Measurements from ENCODE around the gene TMEM178A.

Gene TMEM178A

DNA sequence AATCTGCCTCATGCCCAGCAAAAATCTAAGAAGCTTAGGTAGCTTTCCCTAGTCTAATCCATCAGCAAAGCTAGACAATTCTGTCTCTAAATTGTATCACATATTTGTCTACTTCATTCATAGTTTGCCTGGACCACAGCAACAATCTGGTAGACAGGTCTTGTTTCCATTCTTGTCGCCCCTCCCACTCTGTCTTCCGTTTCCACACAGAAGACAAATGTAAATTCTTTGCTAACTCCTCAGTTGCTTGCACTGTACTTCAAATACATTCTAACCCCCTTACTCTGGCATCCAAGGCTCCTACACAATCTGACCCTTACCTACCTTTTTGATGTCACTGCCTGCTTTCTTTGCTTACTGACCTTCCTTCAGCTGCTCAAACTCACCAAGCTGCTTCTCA is 73.2 kb downstream of the TMEM178A start:
- TF ChIP-seq EP300 (IDR thresholded peaks at IDR 0.05; ENCODE audit: borderline replicate concordance) (no peak), TAF1 (IDR thresholded peaks at IDR 0.05; ENCODE audit: low read depth) (no peak), EGR1 (IDR thresholded peaks at IDR 0.05) (no peak), FOXM1 (IDR thresholded peaks at IDR 0.05; ENCODE audit: borderline replicate concordance, low read depth) (no peak), ZBTB7A (IDR thresholded peaks at IDR 0.05; ENCODE audit: low read depth) (no peak), CEBPB (IDR thresholded peaks at IDR 0.05) (no peak), CREB1 (IDR thresholded peaks at IDR 0.05; ENCODE audit: low read depth) (no peak), NFIC (IDR thresholded peaks at IDR 0.05) (no peak)
- TF ChIP-seq, protein P1, sequence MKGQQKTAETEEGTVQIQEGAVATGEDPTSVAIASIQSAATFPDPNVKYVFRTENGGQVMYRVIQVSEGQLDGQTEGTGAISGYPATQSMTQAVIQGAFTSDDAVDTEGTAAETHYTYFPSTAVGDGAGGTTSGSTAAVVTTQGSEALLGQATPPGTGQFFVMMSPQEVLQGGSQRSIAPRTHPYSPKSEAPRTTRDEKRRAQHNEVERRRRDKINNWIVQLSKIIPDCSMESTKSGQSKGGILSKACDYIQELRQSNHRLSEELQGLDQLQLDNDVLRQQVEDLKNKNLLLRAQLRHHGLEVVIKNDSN (IDR thresholded peaks at IDR 0.05) = no peak
- TF ChIP-seq, protein P2, sequence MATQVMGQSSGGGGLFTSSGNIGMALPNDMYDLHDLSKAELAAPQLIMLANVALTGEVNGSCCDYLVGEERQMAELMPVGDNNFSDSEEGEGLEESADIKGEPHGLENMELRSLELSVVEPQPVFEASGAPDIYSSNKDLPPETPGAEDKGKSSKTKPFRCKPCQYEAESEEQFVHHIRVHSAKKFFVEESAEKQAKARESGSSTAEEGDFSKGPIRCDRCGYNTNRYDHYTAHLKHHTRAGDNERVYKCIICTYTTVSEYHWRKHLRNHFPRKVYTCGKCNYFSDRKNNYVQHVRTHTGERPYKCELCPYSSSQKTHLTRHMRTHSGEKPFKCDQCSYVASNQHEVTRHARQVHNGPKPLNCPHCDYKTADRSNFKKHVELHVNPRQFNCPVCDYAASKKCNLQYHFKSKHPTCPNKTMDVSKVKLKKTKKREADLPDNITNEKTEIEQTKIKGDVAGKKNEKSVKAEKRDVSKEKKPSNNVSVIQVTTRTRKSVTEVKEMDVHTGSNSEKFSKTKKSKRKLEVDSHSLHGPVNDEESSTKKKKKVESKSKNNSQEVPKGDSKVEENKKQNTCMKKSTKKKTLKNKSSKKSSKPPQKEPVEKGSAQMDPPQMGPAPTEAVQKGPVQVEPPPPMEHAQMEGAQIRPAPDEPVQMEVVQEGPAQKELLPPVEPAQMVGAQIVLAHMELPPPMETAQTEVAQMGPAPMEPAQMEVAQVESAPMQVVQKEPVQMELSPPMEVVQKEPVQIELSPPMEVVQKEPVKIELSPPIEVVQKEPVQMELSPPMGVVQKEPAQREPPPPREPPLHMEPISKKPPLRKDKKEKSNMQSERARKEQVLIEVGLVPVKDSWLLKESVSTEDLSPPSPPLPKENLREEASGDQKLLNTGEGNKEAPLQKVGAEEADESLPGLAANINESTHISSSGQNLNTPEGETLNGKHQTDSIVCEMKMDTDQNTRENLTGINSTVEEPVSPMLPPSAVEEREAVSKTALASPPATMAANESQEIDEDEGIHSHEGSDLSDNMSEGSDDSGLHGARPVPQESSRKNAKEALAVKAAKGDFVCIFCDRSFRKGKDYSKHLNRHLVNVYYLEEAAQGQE (IDR thresholded peaks at IDR 0.05; ENCODE audit: low read depth) = no peak

DNA sequence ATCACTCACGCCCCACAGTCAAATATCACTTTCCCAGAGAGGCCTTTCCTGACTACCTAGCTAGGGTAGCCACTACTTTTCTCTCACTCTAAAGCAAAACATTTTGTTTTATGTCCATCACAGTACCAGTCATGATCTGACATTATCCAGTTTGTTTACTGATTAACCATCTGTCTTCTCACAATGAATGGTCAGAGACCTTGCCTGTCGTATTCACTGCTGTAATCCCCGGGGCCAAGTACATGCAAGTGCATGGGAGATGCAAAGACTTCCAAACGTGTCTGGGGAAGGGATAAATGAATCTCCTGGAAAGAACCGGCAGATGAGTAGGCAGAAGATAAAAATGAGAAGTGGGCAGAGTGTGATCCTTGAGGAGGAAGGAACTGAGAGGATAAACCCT is 73.7 kb downstream of the TMEM178A start:
- TF ChIP-seq EP300 (IDR thresholded peaks at IDR 0.05; ENCODE audit: borderline replicate concordance) (no peak), ZBTB7A (IDR thresholded peaks at IDR 0.05; ENCODE audit: low read depth) (no peak)

DNA sequence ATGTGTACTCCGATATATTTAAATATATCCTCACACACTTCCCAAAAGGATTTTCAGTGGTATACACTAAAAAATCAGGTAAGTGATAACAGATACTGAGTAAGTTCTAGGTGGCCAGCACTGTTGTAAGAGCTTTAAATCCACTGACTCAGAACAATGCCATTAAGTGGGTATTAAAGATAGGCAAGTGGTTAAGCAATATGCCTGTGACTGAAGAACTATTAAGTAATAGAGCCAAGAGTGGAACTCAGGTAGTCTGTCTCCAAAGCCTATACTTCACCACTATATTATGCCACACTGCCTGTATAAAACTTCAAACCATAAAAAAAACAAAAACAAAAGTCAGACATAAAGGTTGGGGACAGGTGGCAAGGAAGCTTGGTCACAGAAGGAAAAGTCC is 76.2 kb downstream of the TMEM178A start:
- TF ChIP-seq, protein P3, sequence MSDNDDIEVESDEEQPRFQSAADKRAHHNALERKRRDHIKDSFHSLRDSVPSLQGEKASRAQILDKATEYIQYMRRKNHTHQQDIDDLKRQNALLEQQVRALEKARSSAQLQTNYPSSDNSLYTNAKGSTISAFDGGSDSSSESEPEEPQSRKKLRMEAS (IDR thresholded peaks at IDR 0.05) = no peak
- no peak for TF ChIP-seq TEAD4 (IDR thresholded peaks at IDR 0.05)
- no peak for TF ChIP-seq RAD21 (IDR thresholded peaks at IDR 0.05; ENCODE audit: low read depth)
- no peak for TF ChIP-seq TAF1 (IDR thresholded peaks at IDR 0.05; ENCODE audit: low read depth)
- no peak for TF ChIP-seq ZBTB7A (IDR thresholded peaks at IDR 0.05; ENCODE audit: low read depth)
- no peak for TF ChIP-seq NFIC (IDR thresholded peaks at IDR 0.05)
- no peak for TF ChIP-seq CREB1 (IDR thresholded peaks at IDR 0.05; ENCODE audit: low read depth)
- no peak for TF ChIP-seq YY1 (IDR thresholded peaks at IDR 0.05; ENCODE audit: low read depth)
- no peak for TF ChIP-seq EP300 (IDR thresholded peaks at IDR 0.05; ENCODE audit: borderline replicate concordance)
- TF ChIP-seq, protein P2 (IDR thresholded peaks at IDR 0.05; ENCODE audit: low read depth) = no peak

DNA sequence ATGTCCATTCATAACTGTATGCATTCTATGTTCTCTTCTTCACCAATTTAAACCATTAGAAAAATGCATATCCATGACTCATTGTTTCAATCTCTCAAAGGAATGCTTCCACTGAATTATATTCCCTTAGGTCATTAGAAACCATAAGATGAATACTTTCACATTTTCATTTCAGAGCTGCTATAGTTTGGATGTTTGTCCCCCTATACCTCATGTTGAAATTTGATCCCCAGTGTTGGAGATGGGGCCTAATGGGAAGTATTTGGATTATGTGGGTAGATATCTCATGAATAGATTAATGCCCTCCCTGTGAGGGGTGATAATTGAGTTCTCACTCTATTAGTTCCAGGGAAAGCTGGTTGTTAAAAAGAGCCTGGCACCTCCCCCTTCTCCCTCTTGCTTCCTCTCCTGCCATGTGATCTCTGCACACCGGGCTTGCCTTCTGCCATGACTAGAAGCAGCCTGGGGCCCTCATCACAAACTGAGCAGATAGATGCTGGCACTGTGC is 77.6 kb downstream of the TMEM178A start:
- TF ChIP-seq YY1 (IDR thresholded peaks at IDR 0.05; ENCODE audit: low read depth) (no peak), NFIC (IDR thresholded peaks at IDR 0.05) (no peak), CEBPB (IDR thresholded peaks at IDR 0.05) (no peak), EGR1 (IDR thresholded peaks at IDR 0.05) (no peak), TEAD4 (IDR thresholded peaks at IDR 0.05) (no peak), FOXM1 (IDR thresholded peaks at IDR 0.05; ENCODE audit: borderline replicate concordance, low read depth) (no peak), TAF1 (IDR thresholded peaks at IDR 0.05; ENCODE audit: low read depth) (no peak), ZBTB7A (IDR thresholded peaks at IDR 0.05; ENCODE audit: low read depth) (no peak), TCF12 (IDR thresholded peaks at IDR 0.05; ENCODE audit: low read depth) (no peak)
- TF ChIP-seq, protein P2 (IDR thresholded peaks at IDR 0.05; ENCODE audit: low read depth) = no peak

DNA sequence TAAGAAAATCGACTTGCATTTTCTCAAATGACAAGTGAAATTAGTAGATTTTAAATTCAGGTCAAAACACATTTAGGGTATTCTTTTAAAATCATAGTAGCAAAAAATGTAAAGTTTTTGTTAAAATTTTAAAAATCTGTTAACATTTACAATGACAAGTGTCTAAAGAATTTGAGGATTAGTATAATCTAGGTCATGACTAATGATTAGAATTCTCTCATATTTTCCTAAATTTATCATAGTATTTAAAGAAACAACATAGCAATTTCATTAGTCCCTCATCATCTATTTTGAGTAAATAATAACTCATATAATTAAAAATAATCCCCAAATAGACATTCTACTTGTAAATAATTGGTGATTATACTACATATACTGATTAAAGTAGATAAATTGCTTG is 89.7 kb downstream of the TMEM178A start:
- TF ChIP-seq FOXM1 (IDR thresholded peaks at IDR 0.05; ENCODE audit: borderline replicate concordance, low read depth) (no peak), TEAD4 (IDR thresholded peaks at IDR 0.05) (no peak), ZBTB7A (IDR thresholded peaks at IDR 0.05; ENCODE audit: low read depth) (no peak), EP300 (IDR thresholded peaks at IDR 0.05; ENCODE audit: borderline replicate concordance) (no peak), TAF1 (IDR thresholded peaks at IDR 0.05; ENCODE audit: low read depth) (no peak), NFIC (IDR thresholded peaks at IDR 0.05) (no peak), CEBPB (IDR thresholded peaks at IDR 0.05) (no peak), YY1 (IDR thresholded peaks at IDR 0.05; ENCODE audit: low read depth) (no peak), EGR1 (IDR thresholded peaks at IDR 0.05) (no peak), RAD21 (IDR thresholded peaks at IDR 0.05; ENCODE audit: low read depth) (no peak), CREB1 (IDR thresholded peaks at IDR 0.05; ENCODE audit: low read depth) (no peak), TCF12 (IDR thresholded peaks at IDR 0.05; ENCODE audit: low read depth) (no peak)
- TF ChIP-seq, protein P3 (IDR thresholded peaks at IDR 0.05) = no peak
- TF ChIP-seq, protein P1 (IDR thresholded peaks at IDR 0.05) = no peak
- TF ChIP-seq, protein P2 (IDR thresholded peaks at IDR 0.05; ENCODE audit: low read depth) = no peak

Measured in Ishikawa (cell line).